ENCODE results near the gene EXOC6B. TPM values are rescaled to one million over a fixed set of nuclear protein-coding genes. Genes with fewer than 3 reads are reported as not detected.

EXOC6B gene
- total and polyA plus RNA-seq, 2 of the 8 experiments (the other 6 are each of a cell fraction or from before 2014, with no cell fraction given) = 13.5 to 33.0 TPM

DNA sequence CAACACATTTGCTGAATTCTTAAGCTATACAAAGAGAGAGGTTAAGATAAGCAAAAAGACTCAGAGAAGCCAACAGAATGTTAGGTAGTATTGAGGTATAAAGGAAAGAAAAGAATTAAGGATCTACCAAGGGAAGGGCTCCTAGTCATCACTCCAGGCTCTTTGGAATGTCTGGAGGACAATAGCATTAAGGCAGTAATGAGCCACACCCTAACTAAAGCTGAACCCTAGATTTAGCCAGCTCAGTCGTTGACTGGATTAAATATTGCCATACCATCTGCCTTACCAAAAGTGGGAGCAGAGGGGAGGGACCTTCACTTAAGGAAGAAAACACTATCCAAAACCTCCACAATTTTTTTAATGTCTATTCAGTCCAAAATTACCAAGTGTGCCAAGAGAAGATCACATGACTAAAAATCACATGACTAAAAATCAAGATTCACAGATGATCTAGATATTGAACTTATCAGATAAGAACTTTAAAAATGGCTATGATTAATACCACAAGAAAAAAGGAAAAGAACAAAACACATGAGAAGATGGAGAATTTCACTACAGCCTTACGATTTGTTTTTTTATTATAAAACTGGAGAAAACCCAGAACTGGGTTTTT is 59.7 kb downstream of the EXOC6B start:
- Histone ChIP-seq H3K79me1 (ENCODE audit: low read depth, low read length) (no peaks in the 10 kb centered on the region), H3K36me3 (ENCODE audit: control insufficient read depth in 2 of 4, insufficient read depth in 4 of 4, low read length in 3 of 4) (peaks cover 0 to 5% (median 0%) of the 10 kb centered on the region in 4 experiments; a peak in 2 of 8 replicates), H3K56ac (replicated peaks; ENCODE audit: insufficient read length, low read depth, low read length) (no peak overlapping the region), H3K79me2 (ENCODE audit: control insufficient read depth in 1 of 2, insufficient read depth in 2 of 2, low read length in 2 of 2) (peaks cover 0 to 3% of the 10 kb centered on the region in 2 experiments; a peak in 1 of 4 replicates), H2BK120ac (replicated peaks; ENCODE audit: low read depth, low read length) (no peak overlapping the region), H3K27me3 (replicated peaks in 1 of 4; ENCODE audit: control insufficient read depth in 3 of 4, extremely low read depth in 1 of 4, insufficient read depth in 3 of 4, low read length in 3 of 4) (no peaks in the 10 kb centered on the region), H3K4ac (replicated peaks; ENCODE audit: insufficient read length, low read depth, low read length) (no peak overlapping the region), H3K14ac (ENCODE audit: insufficient read length) (no peak overlapping the region), H4K5ac (ENCODE audit: insufficient read length, low read depth, low read length) (no peak overlapping the region), H3K23me2 (ENCODE audit: low read depth, low read length) (no peaks in the 10 kb centered on the region), H2BK5ac (ENCODE audit: low read depth, low read length) (no peak overlapping the region), H3K18ac (ENCODE audit: extremely low read depth, low read length) (no peak overlapping the region), H4K91ac (replicated peaks; ENCODE audit: insufficient read length, low read length) (no peak overlapping the region), H4K20me1 (replicated peaks in 1 of 2; ENCODE audit: control insufficient read depth in 1 of 2, insufficient read depth in 2 of 2, low read length in 2 of 2) (no peaks in the 10 kb centered on the region), H3K4me1 (replicated peaks in 1 of 4; ENCODE audit: control insufficient read depth in 3 of 4, insufficient read depth in 4 of 4, low read length in 3 of 4) (no peaks in the 10 kb centered on the region), H2BK20ac (ENCODE audit: low read length) (no peak overlapping the region), H2BK12ac (ENCODE audit: low read depth, low read length) (no peak overlapping the region), H2AFZ (ENCODE audit: low read length) (no peak overlapping the region), H3K4me3 (ENCODE audit: extremely low read depth in 1 of 4, insufficient read depth in 2 of 4, low read depth in 3 of 4, low read length in 4 of 4) (no peak overlapping the region), H2AK5ac (ENCODE audit: low read depth, low read length) (no peak overlapping the region), H3K4me2 (ENCODE audit: insufficient read depth in 1 of 2, low read depth in 2 of 2, low read length in 2 of 2) (no peak overlapping the region), H3K9ac (replicated peaks in 1 of 4; ENCODE audit: extremely low read depth in 1 of 4, low read depth in 3 of 4, low read length in 3 of 4) (no peak overlapping the region), H3K23ac (ENCODE audit: insufficient read length) (no peak overlapping the region), H2BK15ac (ENCODE audit: low read length) (no peak overlapping the region), H3K27ac (ENCODE audit: low read depth, low read length) (no peak overlapping the region), H4K8ac (ENCODE audit: extremely low read depth, insufficient read depth, low read length) (no peak overlapping the region), H3K9me3 (ENCODE audit: insufficient read depth in 2 of 2, low read depth in 1 of 2, low read length in 1 of 2) (no peaks in the 10 kb centered on the region; a peak in 1 of 4 replicates)
- POLR2A ChIA-PET (ENCODE audit: partially characterized antibody) = interaction anchor here (0.6 kb wide), 1 partner anchor 12 kb away, joined by 3 read pairs; no protein-coding TSS in a partner anchor
- DNase-seq (ENCODE audit: low read depth in 1 of 2, low spot score in 2 of 2) (no peak), FAIRE-seq (no peak)
- CTCF ChIA-PET (ENCODE audit: partially characterized antibody) = interaction anchor here (0.9 kb wide), 1 partner anchor 94 kb away, joined by 4 read pairs; no protein-coding TSS in a partner anchor
- 84% methylated on average over 2 of the region's 2 CpGs; no CpG with 5 or more reads in 1 of the 2 experiments for WGBS, 2 experiments (ENCODE audit: extremely low coverage in 1 of 2, insufficient coverage in 1 of 2, insufficient read length in 1 of 2, insufficient replicate concordance in 2 of 2, low coverage in 1 of 2, low lambda C conversion rate in 2 of 2, missing lambda C conversion rate in 1 of 2)
- no peak for TF ChIP-seq BRCA1 (IDR thresholded peaks at IDR 0.05; ENCODE audit: low read depth, low read length)
- no peak for TF ChIP-seq HDAC2 (IDR thresholded peaks at IDR 0.05; ENCODE audit: borderline replicate concordance in 1 of 2, low read depth in 2 of 2, low read length in 2 of 2)
- no peak for TF ChIP-seq JUND (IDR thresholded peaks at IDR 0.05; ENCODE audit: low read length)
- TF ChIP-seq RFX5 (IDR thresholded peaks at IDR 0.05; ENCODE audit: borderline replicate concordance, low read depth, low read length) = no peak
- TF ChIP-seq JUN (IDR thresholded peaks at IDR 0.05; ENCODE audit: low read depth, low read length) = no peak
- TF ChIP-seq RAD21 (IDR thresholded peaks at IDR 0.05 in 1 of 2, conservative IDR thresholded peaks at IDR 0.05 in 1 of 2; ENCODE audit: low read depth in 2 of 2, low read length in 2 of 2) = no peak
- no peak for TF ChIP-seq GABPA (IDR thresholded peaks at IDR 0.05; ENCODE audit: borderline replicate concordance, insufficient read depth, low read length)
- TF ChIP-seq, protein P1, sequence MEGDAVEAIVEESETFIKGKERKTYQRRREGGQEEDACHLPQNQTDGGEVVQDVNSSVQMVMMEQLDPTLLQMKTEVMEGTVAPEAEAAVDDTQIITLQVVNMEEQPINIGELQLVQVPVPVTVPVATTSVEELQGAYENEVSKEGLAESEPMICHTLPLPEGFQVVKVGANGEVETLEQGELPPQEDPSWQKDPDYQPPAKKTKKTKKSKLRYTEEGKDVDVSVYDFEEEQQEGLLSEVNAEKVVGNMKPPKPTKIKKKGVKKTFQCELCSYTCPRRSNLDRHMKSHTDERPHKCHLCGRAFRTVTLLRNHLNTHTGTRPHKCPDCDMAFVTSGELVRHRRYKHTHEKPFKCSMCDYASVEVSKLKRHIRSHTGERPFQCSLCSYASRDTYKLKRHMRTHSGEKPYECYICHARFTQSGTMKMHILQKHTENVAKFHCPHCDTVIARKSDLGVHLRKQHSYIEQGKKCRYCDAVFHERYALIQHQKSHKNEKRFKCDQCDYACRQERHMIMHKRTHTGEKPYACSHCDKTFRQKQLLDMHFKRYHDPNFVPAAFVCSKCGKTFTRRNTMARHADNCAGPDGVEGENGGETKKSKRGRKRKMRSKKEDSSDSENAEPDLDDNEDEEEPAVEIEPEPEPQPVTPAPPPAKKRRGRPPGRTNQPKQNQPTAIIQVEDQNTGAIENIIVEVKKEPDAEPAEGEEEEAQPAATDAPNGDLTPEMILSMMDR (IDR thresholded peaks at IDR 0.05; ENCODE audit: control extremely low read depth in 1 of 3, insufficient read depth in 1 of 3, low read depth in 1 of 3, low read length in 3 of 3) = no peak
- TF ChIP-seq RXRA (IDR thresholded peaks at IDR 0.05; ENCODE audit: insufficient read depth, low read depth, low read length) = no peak
